Skin epidermis (tissue), 12 donors: ENCODE measurements around the gene MADCAM1.

Source experiments
- H3K27ac ChIP-seq, 21 experiments: fragments of 200-600 bp; sonication (generic) in 11 of 21; one replicate each; pipeline ENCODE4 v1.5.0; 2020; ENCODE audit warnings: mild to moderate bottlenecking in 3 of 21, inconsistent platforms in 2 of 21, moderate library complexity in 2 of 21
- H3K4me3 ChIP-seq, 7 experiments: fragments of 200-600 bp; sonication (generic) in 2 of 7; one replicate each; pipeline ENCODE4 v1.5.0; 2020; ENCODE audit warnings: inconsistent platforms in 2 of 7, mild to moderate bottlenecking in 2 of 7, moderate library complexity in 1 of 7

The MADCAM1 gene

GRCh38 chr19:504616-505015 is 8.3 kb downstream of the MADCAM1 start:
- Histone ChIP-seq H3K27ac (no peak overlapping the region), H3K4me3 (no peak overlapping the region)

GRCh38 chr19:506404-507285 is 10.4 kb downstream of the MADCAM1 start:
- Histone ChIP-seq H3K27ac (peak overlapping the region; percentile 89 to 99 (median 97)), H3K4me3 (peak overlapping the region; percentile 84 to 100 (median 98))

- H3K27ac ChIP-seq: peak within 1 kb of the TSS; percentile 89 to 99 (median 97)
- peak within 1 kb of the TSS; percentile 84 to 100 (median 98) for H3K4me3 ChIP-seq
Measured at GRCh38 chr19:507286-508203, 11.3 kb downstream of the MADCAM1 start, which contains the start of gene TPGS1. Gene TPGS1, plus strand, starts transcription at chr19:507497. Its CDS starts 10 bp downstream, at chr19:507507.

GRCh38 chr19:508204-509150 is 12.2 kb downstream of the MADCAM1 start:
- peak overlapping the region in 17 of 21 experiments; percentile 90 to 99 (median 97) for H3K27ac ChIP-seq
- peak overlapping the region; percentile 84 to 100 (median 98) for H3K4me3 ChIP-seq

GRCh38 chr19:510606-511100 is 14.4 kb downstream of the MADCAM1 start:
- H3K27ac ChIP-seq: peak overlapping the region in 20 of 21 experiments; percentile 34 to 95 (median 78)
- peak overlapping the region in 6 of 7 experiments; percentile 7 to 26 (median 10) for H3K4me3 ChIP-seq

- H3K4me3 ChIP-seq: peak overlapping the region in 6 of 7 experiments; percentile 7 to 26 (median 10)
- H3K27ac ChIP-seq: peak overlapping the region in 20 of 21 experiments; percentile 34 to 95 (median 78)
Measured at GRCh38 chr19:511101-511851, 15.0 kb downstream of the MADCAM1 start.

- H3K27ac ChIP-seq: peak overlapping the region in 4 of 21 experiments; percentile 81 to 95 (median 84)
- H3K4me3 ChIP-seq: no peak overlapping the region
Measured at GRCh38 chr19:512547-513365, 16.5 kb downstream of the MADCAM1 start.

- no peak overlapping the region for H3K4me3 ChIP-seq
- H3K27ac ChIP-seq: no peak overlapping the region
Measured at GRCh38 chr19:513368-514165, 17.3 kb downstream of the MADCAM1 start.

- Histone ChIP-seq H3K27ac (no peak overlapping the region), H3K4me3 (no peak overlapping the region)
Measured at GRCh38 chr19:514166-514663, 17.9 kb downstream of the MADCAM1 start.

- Histone ChIP-seq H3K4me3 (no peak overlapping the region), H3K27ac (no peak overlapping the region)
Measured at GRCh38 chr19:517721-518597, 21.7 kb downstream of the MADCAM1 start.

GRCh38 chr19:518598-519231 is 22.4 kb downstream of the MADCAM1 start:
- Histone ChIP-seq H3K4me3 (no peak overlapping the region), H3K27ac (peak overlapping the region in 1 of 21 experiments; percentile 5)

- no peak overlapping the region for H3K4me3 ChIP-seq
Measured at GRCh38 chr19:519449-519865, 23.2 kb downstream of the MADCAM1 start.

GRCh38 chr19:522726-523125 is 26.4 kb downstream of the MADCAM1 start:
- H3K4me3 ChIP-seq: no peak overlapping the region
- H3K27ac ChIP-seq: no peak overlapping the region

More at GRCh38 chr19:519449-519865, 23.2 kb downstream of the MADCAM1 start:
- H3K27ac ChIP-seq: no peak overlapping the region

- Histone ChIP-seq H3K4me3 (no peak overlapping the region), H3K27ac (no peak overlapping the region)
Measured at GRCh38 chr19:524062-524674, 27.9 kb downstream of the MADCAM1 start.
